GM21576 (cell line): ENCODE results near the gene CXCL1.

Experiments used
- ATAC-seq: cut with Tn5 transposase; IDR thresholded peaks from one replicate; pipeline ENCODE4 v1.9.1; 2021; ENCODE audit warnings: mild to moderate bottlenecking, moderate library complexity; ENCODE audit not compliant: unreplicated experiment

Gene CXCL1

GRCh38 chr4:73850261-73850970, 18.8 kb upstream of the CXCL1 start:
- no peak for ATAC-seq

- ATAC-seq = no peak
Observed at GRCh38 chr4:73851293-73851692, 17.9 kb upstream of the CXCL1 start.

GRCh38 chr4:73852771-73853170, 16.4 kb upstream of the CXCL1 start:
- no peak for ATAC-seq

- no peak for ATAC-seq
Observed at GRCh38 chr4:73853246-73853704, 15.9 kb upstream of the CXCL1 start, which contains the start of gene PF4V1. PF4V1 (plus strand) TSS chr4:73853296; CDS start chr4:73853363, 67 bp downstream.

- ATAC-seq = no peak
Observed at GRCh38 chr4:73853718-73854473, 15.3 kb upstream of the CXCL1 start.

- ATAC-seq = no peak
Observed at GRCh38 chr4:73855406-73855805, 13.8 kb upstream of the CXCL1 start.

GRCh38 chr4:73856518-73856917, 12.7 kb upstream of the CXCL1 start:
- ATAC-seq = no peak

- no peak for ATAC-seq
Observed at GRCh38 chr4:73859614-73860088, 9.5 kb upstream of the CXCL1 start.

GRCh38 chr4:73860181-73860580, 9.0 kb upstream of the CXCL1 start:
- no peak for ATAC-seq

- ATAC-seq = no peak
Observed at GRCh38 chr4:73860917-73861316, 8.3 kb upstream of the CXCL1 start.

GRCh38 chr4:73862322-73862721, 6.9 kb upstream of the CXCL1 start:
- no peak for ATAC-seq

- no peak for ATAC-seq
Observed at GRCh38 chr4:73864365-73864764, 4.8 kb upstream of the CXCL1 start.

- no peak for ATAC-seq
Observed at GRCh38 chr4:73864961-73865360, 4.2 kb upstream of the CXCL1 start.

- ATAC-seq = no peak
Observed at GRCh38 chr4:73865431-73866096, 3.6 kb upstream of the CXCL1 start.

GRCh38 chr4:73866246-73866645, 2.9 kb upstream of the CXCL1 start:
- ATAC-seq = no peak

- no peak for ATAC-seq
Observed at GRCh38 chr4:73867783-73868182, 1.4 kb upstream of the CXCL1 start.

- ATAC-seq = no peak
Observed at GRCh38 chr4:73868206-73869129, 725 bp upstream of the CXCL1 start.

GRCh38 chr4:73870260-73870659, 1.1 kb downstream of the CXCL1 start:
- no peak for ATAC-seq

GRCh38 chr4:73870768-73871167, 1.6 kb downstream of the CXCL1 start:
- ATAC-seq = no peak

GRCh38 chr4:73871511-73872310, 2.5 kb downstream of the CXCL1 start:
- no peak for ATAC-seq
